Measurements from ENCODE around the gene PTER. TPM values are rescaled to one million over a fixed set of nuclear protein-coding genes. Genes with fewer than 3 reads are reported as not detected.

Gene PTER
- total and polyA plus RNA-seq, 2 experiments from 2014 or later, result 8.6 to 21.6 TPM

- Histone ChIP-seq H3K4me3 (no peak overlapping the region), H3K36me3 (replicated peaks; ENCODE audit: insufficient read depth, low read depth) (no peaks in the 10 kb centered on the region), H3K9me2 (replicated peaks; ENCODE audit: insufficient read depth) (no peaks in the 10 kb centered on the region), H3K4me1 (ENCODE audit: insufficient read depth) (no peaks in the 10 kb centered on the region), H3K79me2 (no peaks in the 10 kb centered on the region), H3K4me2 (no peak overlapping the region), H4K20me1 (ENCODE audit: insufficient read depth, poor library complexity, severe bottlenecking) (no peaks in the 10 kb centered on the region), H3K27ac (no peak overlapping the region), H3K9me3 (ENCODE audit: low read depth) (no peaks in the 10 kb centered on the region), H3K27me3 (no peaks in the 10 kb centered on the region), H2AFZ (no peak overlapping the region)
- no peak for TF ChIP-seq EZH2 (IDR thresholded peaks at IDR 0.05; ENCODE audit: borderline replicate concordance)
- no peak for TF ChIP-seq CTCF (IDR thresholded peaks at IDR 0.05; ENCODE audit: poor library complexity)
- TF ChIP-seq EZH2phosphoT487 (IDR thresholded peaks at IDR 0.05; ENCODE audit: low read depth, severe bottlenecking, unreplicated experiment), result no peak
- DNase-seq (ENCODE audit: low spot score), result no peak
- WGBS (ENCODE audit: low lambda C conversion rate, missing lambda C conversion rate), result 96% methylated on average over 3 of the region's 3 CpGs
Observed at GRCh38 chr10:16490511-16490910, 53.7 kb downstream of the PTER start.

GRCh38 chr10:16491933-16492332 is 55.1 kb downstream of the PTER start:
- no peaks in the 10 kb centered on the region for H3K4me1 ChIP-seq (ENCODE audit: insufficient read depth)
- no peak for DNase-seq (ENCODE audit: low spot score)
- H3K4me3 ChIP-seq, result no peak overlapping the region
- TF ChIP-seq EZH2 (IDR thresholded peaks at IDR 0.05; ENCODE audit: borderline replicate concordance) (no peak), CTCF (IDR thresholded peaks at IDR 0.05; ENCODE audit: poor library complexity) (no peak), EZH2phosphoT487 (IDR thresholded peaks at IDR 0.05; ENCODE audit: low read depth, severe bottlenecking, unreplicated experiment) (no peak)
- no peaks in the 10 kb centered on the region for H4K20me1 ChIP-seq (ENCODE audit: insufficient read depth, poor library complexity, severe bottlenecking)
- H3K9me2 ChIP-seq (replicated peaks; ENCODE audit: insufficient read depth), result no peaks in the 10 kb centered on the region
- no peaks in the 10 kb centered on the region for H3K27me3 ChIP-seq
- H3K27ac ChIP-seq, result no peak overlapping the region
- no peak overlapping the region for H2AFZ ChIP-seq
- no peaks in the 10 kb centered on the region for H3K79me2 ChIP-seq
- H3K36me3 ChIP-seq (replicated peaks; ENCODE audit: insufficient read depth, low read depth), result no peaks in the 10 kb centered on the region
- no peaks in the 10 kb centered on the region for H3K9me3 ChIP-seq (ENCODE audit: low read depth)
- WGBS (ENCODE audit: low lambda C conversion rate, missing lambda C conversion rate), result 32% methylated on average over 2 of the region's 2 CpGs
- H3K4me2 ChIP-seq, result no peak overlapping the region

DNA sequence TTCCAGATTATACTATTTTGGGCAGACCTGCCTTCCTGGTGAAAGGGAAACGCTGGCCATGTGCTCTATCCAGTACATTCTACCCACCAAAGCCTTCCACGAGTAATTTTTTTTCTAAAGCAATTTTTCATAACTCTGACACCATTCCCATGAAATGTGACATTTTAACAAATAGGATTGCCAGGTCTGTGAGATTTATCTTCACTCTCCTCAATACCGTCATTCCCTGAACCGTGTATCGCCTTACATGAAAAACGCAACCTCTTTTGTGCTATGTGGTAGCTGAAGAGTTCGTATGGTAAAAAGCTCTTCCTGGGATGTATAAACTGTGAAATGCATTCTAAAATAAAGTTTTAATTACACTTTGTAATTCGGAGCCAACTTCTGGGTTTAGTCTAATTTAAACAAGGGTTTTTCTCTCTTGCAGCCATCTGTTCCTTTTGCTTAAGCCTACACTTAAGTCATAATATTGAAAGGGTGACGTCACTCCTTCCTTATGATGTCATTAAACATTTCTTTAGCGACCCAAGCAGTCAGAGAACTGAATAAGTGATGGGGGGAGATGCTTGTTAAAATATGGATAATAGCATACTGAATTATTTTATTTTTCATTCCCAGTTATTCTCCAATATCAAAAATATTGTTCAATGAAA is 57.2 kb downstream of the PTER start:
- H2AFZ ChIP-seq, result no peak overlapping the region
- no peak overlapping the region for H3K4me2 ChIP-seq
- WGBS (ENCODE audit: low lambda C conversion rate, missing lambda C conversion rate), result 87% methylated on average over 10 of the region's 10 CpGs
- H3K9me2 ChIP-seq (replicated peaks; ENCODE audit: insufficient read depth), result no peaks in the 10 kb centered on the region
- H3K9me3 ChIP-seq (ENCODE audit: low read depth), result no peaks in the 10 kb centered on the region
- H3K4me1 ChIP-seq (ENCODE audit: insufficient read depth), result no peaks in the 10 kb centered on the region
- H3K27me3 ChIP-seq, result no peaks in the 10 kb centered on the region
- H3K4me3 ChIP-seq, result no peak overlapping the region
- TF ChIP-seq EZH2 (IDR thresholded peaks at IDR 0.05; ENCODE audit: borderline replicate concordance), result no peak
- no peak for TF ChIP-seq EZH2phosphoT487 (IDR thresholded peaks at IDR 0.05; ENCODE audit: low read depth, severe bottlenecking, unreplicated experiment)
- TF ChIP-seq CTCF (IDR thresholded peaks at IDR 0.05; ENCODE audit: poor library complexity), result no peak
- no peaks in the 10 kb centered on the region for H3K36me3 ChIP-seq (replicated peaks; ENCODE audit: insufficient read depth, low read depth)
- H3K27ac ChIP-seq, result no peak overlapping the region
- DNase-seq (ENCODE audit: low spot score), result no peak
- H4K20me1 ChIP-seq (ENCODE audit: insufficient read depth, poor library complexity, severe bottlenecking), result no peaks in the 10 kb centered on the region
- no peaks in the 10 kb centered on the region for H3K79me2 ChIP-seq

Data from hepatocyte (in vitro differentiated cells).